HL-60/S4 (cell line): ENCODE measurements around the gene PTPRH.

ENCODE experiments used
- in situ Hi-C: fragments of 300-500 bp; cut with MboI; formaldehyde crosslinking; loops from 2 replicates; pipeline ENCODE4 v1.14.3; 2022; ENCODE audit warnings: low sequenced_read_pairs

PTPRH gene

GRCh38 chr19:55208880-55209692 lies at the start of gene PTPRH:
TSS of gene PTPRH (minus strand) at chr19:55209501. CDS start at chr19:55209433, 68 bp downstream.
- in situ Hi-C loops: no loop called here

GRCh38 chr19:55258476-55258827 lies 49.2 kb upstream of the PTPRH start:
- in situ Hi-C loops: no loop called here

- in situ Hi-C loops: no loop called here
These were observed 48.4 kb upstream of the PTPRH start for GRCh38 chr19:55257461-55258420.

GRCh38 chr19:55256562-55257460 lies 47.5 kb upstream of the PTPRH start:
- in situ Hi-C loops: no loop called here

GRCh38 chr19:55255618-55256423 lies 46.5 kb upstream of the PTPRH start:
- in situ Hi-C loops: no loop called here

GRCh38 chr19:55254625-55254977 lies 45.3 kb upstream of the PTPRH start:
- in situ Hi-C loops: no loop called here

GRCh38 chr19:55253842-55254624 lies 44.7 kb upstream of the PTPRH start:
- in situ Hi-C loops: no loop called here

GRCh38 chr19:55252760-55253663 lies 43.7 kb upstream of the PTPRH start:
- in situ Hi-C loops: no loop called here

GRCh38 chr19:55251341-55252081 lies 42.2 kb upstream of the PTPRH start:
- in situ Hi-C loops: no loop called here

GRCh38 chr19:55250262-55251036 lies 41.1 kb upstream of the PTPRH start:
- in situ Hi-C loops: no loop called here

GRCh38 chr19:55249841-55250240 lies 40.5 kb upstream of the PTPRH start:
- in situ Hi-C loops: no loop called here

- in situ Hi-C loops: no loop called here
These were observed 39.4 kb upstream of the PTPRH start for GRCh38 chr19:55248704-55249103.

GRCh38 chr19:55248166-55248675 lies 38.9 kb upstream of the PTPRH start:
- in situ Hi-C loops: no loop called here

- in situ Hi-C loops: no loop called here
These were observed 38.4 kb upstream of the PTPRH start for GRCh38 chr19:55247621-55248099.

GRCh38 chr19:55246462-55247451 lies 37.5 kb upstream of the PTPRH start:
- in situ Hi-C loops: no loop called here
